ENCODE data around the gene PALD1. TPM values are rescaled to one million over a fixed set of nuclear protein-coding genes. Genes with fewer than 3 reads are reported as not detected.

PALD1 gene
- total and polyA plus RNA-seq, 12 donors, result 2.0 to 16.2 (median 7.4) TPM

DNA sequence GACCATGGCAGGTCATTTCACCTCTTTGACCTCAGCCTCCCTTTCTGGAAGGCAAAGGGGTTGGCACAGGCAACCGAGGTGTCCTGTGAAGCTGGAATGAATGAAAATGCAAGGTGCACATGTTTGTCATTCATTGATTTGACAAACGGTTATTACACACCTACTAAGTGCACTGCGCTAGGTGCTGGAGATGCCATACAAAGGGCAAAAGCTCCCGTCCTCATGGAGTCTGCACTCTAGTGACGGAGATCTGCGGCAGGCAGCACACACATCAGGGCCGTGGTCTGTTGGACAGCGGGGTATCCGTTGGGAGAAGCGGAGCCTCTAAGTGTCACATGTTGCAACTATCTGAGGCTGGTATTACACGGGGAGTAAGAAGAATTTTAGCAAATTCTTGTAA is 79.7 kb downstream of the PALD1 start:
- Histone ChIP-seq H3K27ac (no peak overlapping the region), H3K27me3 (no peaks in the 10 kb centered on the region), H3K9me3 (replicated peaks in 1 of 3) (no peaks in the 10 kb centered on the region), H3K4me1 (replicated peaks in 1 of 2) (no peaks in the 10 kb centered on the region), H3K4me3 (no peak overlapping the region), H3K36me3 (replicated peaks in 1 of 2) (no peaks in the 10 kb centered on the region)
- DNase-seq, result no peak
- TF ChIP-seq, protein P1, sequence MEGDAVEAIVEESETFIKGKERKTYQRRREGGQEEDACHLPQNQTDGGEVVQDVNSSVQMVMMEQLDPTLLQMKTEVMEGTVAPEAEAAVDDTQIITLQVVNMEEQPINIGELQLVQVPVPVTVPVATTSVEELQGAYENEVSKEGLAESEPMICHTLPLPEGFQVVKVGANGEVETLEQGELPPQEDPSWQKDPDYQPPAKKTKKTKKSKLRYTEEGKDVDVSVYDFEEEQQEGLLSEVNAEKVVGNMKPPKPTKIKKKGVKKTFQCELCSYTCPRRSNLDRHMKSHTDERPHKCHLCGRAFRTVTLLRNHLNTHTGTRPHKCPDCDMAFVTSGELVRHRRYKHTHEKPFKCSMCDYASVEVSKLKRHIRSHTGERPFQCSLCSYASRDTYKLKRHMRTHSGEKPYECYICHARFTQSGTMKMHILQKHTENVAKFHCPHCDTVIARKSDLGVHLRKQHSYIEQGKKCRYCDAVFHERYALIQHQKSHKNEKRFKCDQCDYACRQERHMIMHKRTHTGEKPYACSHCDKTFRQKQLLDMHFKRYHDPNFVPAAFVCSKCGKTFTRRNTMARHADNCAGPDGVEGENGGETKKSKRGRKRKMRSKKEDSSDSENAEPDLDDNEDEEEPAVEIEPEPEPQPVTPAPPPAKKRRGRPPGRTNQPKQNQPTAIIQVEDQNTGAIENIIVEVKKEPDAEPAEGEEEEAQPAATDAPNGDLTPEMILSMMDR (IDR thresholded peaks at IDR 0.05), result no peak
- no peak for TF ChIP-seq POLR2A (IDR thresholded peaks at IDR 0.05)
- intact Hi-C loops (cut with DNase I), result loop anchor here in 1 of 2 donors (5.0 kb wide), 1 partner anchor 199 kb away; no protein-coding TSS in a partner anchor
- WGBS, 4 donors, result 90 to 92% (median 90%) methylated on average over 11 of the region's 11 CpGs

GRCh38 chr10:70558871-70559810 is 80.6 kb downstream of the PALD1 start:
- intact Hi-C loops (cut with DNase I), result loop anchor here in 1 of 2 donors (5.0 kb wide), 1 partner anchor 198 kb away; no protein-coding TSS in a partner anchor
- Histone ChIP-seq H3K27me3 (no peaks in the 10 kb centered on the region), H3K36me3 (replicated peaks in 1 of 2) (no peaks in the 10 kb centered on the region), H3K9me3 (replicated peaks in 1 of 3) (no peaks in the 10 kb centered on the region), H3K27ac (peak overlapping the region in 1 of 5 donors; percentile 40), H3K4me3 (no peak overlapping the region), H3K4me1 (replicated peaks in 1 of 2) (no peaks in the 10 kb centered on the region)
- DNase-seq, result peak; percentile 49 to 78 (median 67)
- WGBS, 4 donors, result 42 to 58% (median 44%) methylated on average over 20 of the region's 20 CpGs
- TF ChIP-seq, protein P1 (IDR thresholded peaks at IDR 0.05), result peak; percentile 20 to 67 (median 52)
- TF ChIP-seq POLR2A (IDR thresholded peaks at IDR 0.05), result no peak

DNA sequence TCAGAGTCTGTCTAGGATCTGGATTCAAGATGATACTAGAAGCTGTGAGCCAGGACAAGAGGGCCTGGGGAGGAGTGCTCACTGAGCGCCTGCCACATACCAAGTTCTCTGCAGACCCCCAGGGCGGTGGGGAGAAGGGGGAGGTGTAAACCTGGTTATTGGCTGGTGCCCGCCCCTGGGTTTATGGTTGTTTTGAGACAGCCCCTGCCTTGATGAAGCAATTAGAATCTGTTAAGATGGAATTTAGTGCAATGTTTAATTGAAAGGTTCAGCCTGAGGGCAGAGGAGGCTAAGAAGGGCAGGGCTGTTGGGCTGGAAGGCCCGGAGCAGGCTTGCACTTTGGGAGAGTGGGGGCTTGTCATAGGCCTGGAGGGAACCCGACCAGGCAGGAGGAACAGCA is 81.3 kb downstream of the PALD1 start:
- DNase-seq, result no peak
- intact Hi-C loops (cut with DNase I), result loop anchor here in 1 of 2 donors (5.0 kb wide), 1 partner anchor 197 kb away; no protein-coding TSS in a partner anchor

GRCh38 chr10:70560511-70560941 is 82.0 kb downstream of the PALD1 start:
- no peak for DNase-seq
- intact Hi-C loops (cut with DNase I), result no loop called here
- 79 to 89% (median 87%) methylated on average over 5 to 14 of the region's 14 CpGs for WGBS, 4 donors
- no peak overlapping the region for H3K4me3 ChIP-seq
- no peak overlapping the region for H3K27ac ChIP-seq
- no peaks in the 10 kb centered on the region for H3K27me3 ChIP-seq
- H3K9me3 ChIP-seq (replicated peaks in 1 of 3), result no peaks in the 10 kb centered on the region
- no peaks in the 10 kb centered on the region for H3K4me1 ChIP-seq (replicated peaks in 1 of 2)
- TF ChIP-seq POLR2A (IDR thresholded peaks at IDR 0.05), result no peak
- H3K36me3 ChIP-seq (replicated peaks in 1 of 2), result no peaks in the 10 kb centered on the region

More for the DNA sequence above, 81.3 kb downstream of the PALD1 start:
- Histone ChIP-seq H3K27me3 (no peaks in the 10 kb centered on the region), H3K9me3 (replicated peaks in 1 of 3) (no peaks in the 10 kb centered on the region), H3K4me3 (no peak overlapping the region), H3K27ac (no peak overlapping the region), H3K36me3 (replicated peaks in 1 of 2) (no peaks in the 10 kb centered on the region), H3K4me1 (replicated peaks in 1 of 2) (no peaks in the 10 kb centered on the region)
- WGBS, 4 donors, result 88 to 97% (median 90%) methylated on average over 5 of the region's 5 CpGs
- no peak for TF ChIP-seq POLR2A (IDR thresholded peaks at IDR 0.05)
- TF ChIP-seq, protein P1 (IDR thresholded peaks at IDR 0.05), result no peak

Data from adrenal gland (tissue), 12 donors.